RWPE1 (cell line): ENCODE results near the gene ING2.
"Not testable (repeated sequence)": the region's sequence is repeated elsewhere in the genome, so short reads cannot be mapped to it uniquely, and the experiment has no call there.

ENCODE experiments used
- CTCF ChIA-PET: fragments of 350-600 bp; sonication (Branson Sonifier 250); formaldehyde crosslinking; extraction: SDS; loops from one replicate; lab custom pipeline; 2021; lab: Yijun Ruan, JAX
- POLR2A ChIA-PET: fragments of 400-600 bp; formaldehyde crosslinking; extraction: SDS; loops from one replicate; lab custom pipeline; 2020; ENCODE audit warnings: antibody characterized with exemption; ENCODE audit not compliant: low non-redundant PET; lab: Yijun Ruan, JAX
- DNase-seq: peaks from one replicate; pipeline ENCODE4 v3.0.0; 2012; ENCODE audit warnings: low spot score
- H3K27ac ChIP-seq: fragments of 450-650 bp; 2 replicates; pipeline ENCODE4 v1.5.1; 2017
- TF ChIP-seq, protein P1 (sequence below): fragments of 450-650 bp; conservative IDR thresholded peaks from 2 replicates; pipeline ENCODE4 v1.5.1; 2017; ENCODE audit warnings: low read depth, mild to moderate bottlenecking

The ING2 gene

DNA sequence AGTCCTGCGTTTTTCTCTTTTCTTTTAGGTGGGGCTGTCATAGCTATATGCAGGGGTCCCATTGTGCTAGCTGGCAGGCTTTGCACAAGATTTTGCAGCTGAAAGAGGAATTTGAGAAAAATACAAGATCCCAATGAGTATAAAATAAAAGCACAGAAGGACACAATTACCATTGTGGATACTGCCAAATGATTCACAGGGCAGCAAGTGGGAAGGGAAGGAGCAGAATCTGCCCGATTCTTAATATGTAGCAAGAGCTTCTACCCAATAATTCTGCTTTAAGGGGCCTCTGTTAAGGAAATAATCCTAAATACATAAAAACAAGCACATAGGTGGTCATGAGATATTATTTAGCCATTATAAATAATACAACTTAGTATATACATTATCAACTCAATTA lies 25.9 kb upstream of the ING2 start:
- H3K27ac ChIP-seq: no peak overlapping the region
- TF ChIP-seq, protein P1, sequence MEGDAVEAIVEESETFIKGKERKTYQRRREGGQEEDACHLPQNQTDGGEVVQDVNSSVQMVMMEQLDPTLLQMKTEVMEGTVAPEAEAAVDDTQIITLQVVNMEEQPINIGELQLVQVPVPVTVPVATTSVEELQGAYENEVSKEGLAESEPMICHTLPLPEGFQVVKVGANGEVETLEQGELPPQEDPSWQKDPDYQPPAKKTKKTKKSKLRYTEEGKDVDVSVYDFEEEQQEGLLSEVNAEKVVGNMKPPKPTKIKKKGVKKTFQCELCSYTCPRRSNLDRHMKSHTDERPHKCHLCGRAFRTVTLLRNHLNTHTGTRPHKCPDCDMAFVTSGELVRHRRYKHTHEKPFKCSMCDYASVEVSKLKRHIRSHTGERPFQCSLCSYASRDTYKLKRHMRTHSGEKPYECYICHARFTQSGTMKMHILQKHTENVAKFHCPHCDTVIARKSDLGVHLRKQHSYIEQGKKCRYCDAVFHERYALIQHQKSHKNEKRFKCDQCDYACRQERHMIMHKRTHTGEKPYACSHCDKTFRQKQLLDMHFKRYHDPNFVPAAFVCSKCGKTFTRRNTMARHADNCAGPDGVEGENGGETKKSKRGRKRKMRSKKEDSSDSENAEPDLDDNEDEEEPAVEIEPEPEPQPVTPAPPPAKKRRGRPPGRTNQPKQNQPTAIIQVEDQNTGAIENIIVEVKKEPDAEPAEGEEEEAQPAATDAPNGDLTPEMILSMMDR: no peak
- ChIA-PET POLR2A (no interaction called here), CTCF (no interaction called here)
- no peak for DNase-seq

DNA sequence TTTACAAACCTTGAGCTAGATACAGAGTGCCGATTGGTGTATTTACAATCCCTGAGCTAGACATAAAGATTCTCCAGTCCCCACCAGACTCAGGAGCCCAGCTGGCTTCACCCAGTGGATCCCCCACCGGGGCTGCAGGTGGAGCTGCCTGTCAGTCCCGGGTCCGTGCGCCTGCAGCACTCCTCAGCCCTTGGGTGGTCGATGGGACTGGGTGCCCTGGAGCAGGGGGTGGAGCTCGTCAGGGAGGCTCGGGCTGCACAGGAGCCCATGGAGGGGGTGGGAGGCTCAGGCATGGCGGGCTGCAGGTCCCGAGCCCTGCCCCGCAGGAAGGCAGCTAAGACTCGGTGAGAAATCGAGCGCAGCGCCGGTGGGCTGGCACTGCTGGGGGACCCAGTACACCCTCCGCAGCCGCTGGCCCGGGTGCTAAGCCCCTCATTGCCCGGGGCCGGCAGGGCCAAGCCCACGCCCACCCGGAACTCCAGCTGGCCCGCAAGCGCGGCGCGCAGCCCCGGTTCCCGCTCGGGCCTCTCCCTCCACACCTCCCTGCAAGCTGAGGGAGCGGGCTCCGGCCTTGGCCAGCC lies 22.3 kb upstream of the ING2 start:
- DNase-seq, POLR2A ChIA-PET, H3K27ac ChIP-seq, CTCF ChIA-PET: not testable (repeated sequence)

DNA sequence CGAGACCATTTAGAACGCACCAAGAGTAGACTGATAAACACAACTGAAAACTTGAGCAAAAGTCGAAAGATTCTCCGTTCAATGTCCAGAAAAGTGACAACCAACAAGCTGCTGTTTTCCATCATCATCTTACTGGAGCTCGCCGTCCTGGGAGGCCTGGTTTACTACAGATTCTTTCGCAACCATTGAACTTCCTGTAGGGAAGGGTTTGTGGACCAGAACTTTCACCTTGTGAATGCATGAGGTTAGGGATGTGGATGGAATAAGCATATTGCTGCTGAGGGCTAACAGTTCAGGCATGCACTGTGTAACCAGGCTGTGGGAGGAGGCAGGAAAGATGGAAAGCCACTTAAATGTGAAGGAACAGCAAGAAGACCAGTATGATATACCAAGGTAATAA lies 20.9 kb upstream of the ING2 start:
- ChIA-PET POLR2A (no interaction called here), CTCF (no interaction called here)
- no peak for DNase-seq
- no peak overlapping the region for H3K27ac ChIP-seq
- TF ChIP-seq, protein P1: no peak

DNA sequence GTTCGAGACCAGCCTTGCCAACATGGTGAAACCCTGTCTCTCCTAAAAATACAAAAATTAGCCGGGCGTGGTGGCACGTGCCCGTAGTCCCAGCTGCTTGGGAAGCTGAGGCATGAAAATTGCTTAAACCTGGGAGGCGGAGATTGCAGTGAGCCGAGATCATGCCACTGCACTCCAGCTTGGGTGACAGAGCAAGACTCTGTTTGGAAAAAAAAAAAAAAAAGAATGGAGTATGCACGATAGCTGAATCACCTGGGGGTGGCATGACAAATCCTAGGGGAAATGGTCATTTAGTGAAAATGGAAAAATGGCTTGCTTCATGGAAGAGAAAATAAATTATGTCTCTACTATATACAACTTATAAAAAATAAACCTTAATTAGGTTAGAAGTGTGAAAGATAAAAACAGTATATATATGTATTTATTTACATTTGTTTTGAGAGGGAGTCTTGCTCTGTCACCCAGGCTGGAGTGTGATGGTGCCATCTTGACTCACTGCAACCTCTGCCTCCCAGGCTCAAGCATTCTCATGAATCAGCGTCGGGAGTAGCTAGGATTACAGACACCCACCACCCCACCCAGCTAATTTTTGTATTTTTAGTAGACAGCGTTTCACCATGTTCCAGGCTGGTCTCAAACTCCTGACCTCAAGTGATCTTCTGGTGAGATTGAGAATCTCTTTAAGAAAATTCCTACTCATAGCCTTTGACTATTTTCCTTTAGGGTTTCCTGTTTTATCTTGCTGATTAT lies 19.3 kb upstream of the ING2 start:
- no peak for DNase-seq
- POLR2A ChIA-PET: no interaction called here
- no peak overlapping the region for H3K27ac ChIP-seq
- TF ChIP-seq, protein P1: no peak
- CTCF ChIA-PET: interaction anchor here (0.6 to 0.7 kb wide), 3 partner anchors 18 to 1034 kb away, joined by 3 to 6 read pairs (median 3); no protein-coding TSS in a partner anchor

DNA sequence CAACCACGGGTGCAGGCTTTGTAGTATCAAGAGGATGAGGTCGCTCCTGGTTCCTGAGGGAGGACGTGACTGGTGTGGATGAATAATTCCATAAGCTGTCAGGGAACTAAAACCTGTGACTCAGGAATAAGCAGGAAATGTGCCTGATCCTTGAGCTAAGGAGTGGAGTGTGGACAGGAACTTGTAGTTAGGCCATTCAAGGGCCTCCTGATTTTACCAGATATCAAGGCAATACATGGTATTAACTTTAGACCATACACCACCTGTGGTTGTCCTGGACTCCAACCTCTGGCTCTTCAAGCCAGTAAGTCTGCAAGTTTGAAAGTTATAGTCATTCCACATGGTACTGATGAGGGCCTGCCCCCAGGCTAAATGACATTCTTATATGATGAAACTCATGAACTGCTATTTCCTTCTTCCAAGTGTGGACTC lies 12.1 kb upstream of the ING2 start:
- H3K27ac ChIP-seq: peak overlapping the region; percentile 63; the same call in 1 of the 2 replicates
- DNase-seq: peak; percentile 61
- ChIA-PET POLR2A (no interaction called here), CTCF (no interaction called here)
- TF ChIP-seq, protein P1: no peak

DNA sequence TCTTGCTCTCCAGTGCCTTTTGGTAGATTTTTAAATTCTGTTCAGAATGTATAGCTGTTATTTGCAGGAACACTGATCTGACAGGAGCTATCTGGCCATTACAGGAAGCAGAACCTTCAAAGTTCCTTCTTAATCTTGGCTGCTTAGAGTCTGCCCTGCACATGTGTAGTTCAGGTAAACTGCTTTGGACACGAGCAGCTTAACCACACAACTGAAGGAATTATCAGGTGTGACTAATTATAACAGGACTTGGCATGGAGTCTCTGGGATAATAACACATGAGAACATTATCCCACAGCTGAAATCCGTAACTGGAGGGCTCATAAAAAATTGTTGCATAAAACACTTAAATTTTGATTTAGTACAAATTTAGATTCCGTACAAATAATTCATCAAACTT lies 11.6 kb upstream of the ING2 start:
- CTCF ChIA-PET: interaction anchor here (0.6 kb wide), 1 partner anchor 1003 kb away, joined by 4 read pairs; no protein-coding TSS in a partner anchor
- TF ChIP-seq, protein P1: no peak
- H3K27ac ChIP-seq: no peak overlapping the region
- DNase-seq: peak; percentile 59
- POLR2A ChIA-PET: interaction anchor here (0.6 kb wide), 1 partner anchor 11 kb away, joined by 3 read pairs; no protein-coding TSS in a partner anchor

DNA sequence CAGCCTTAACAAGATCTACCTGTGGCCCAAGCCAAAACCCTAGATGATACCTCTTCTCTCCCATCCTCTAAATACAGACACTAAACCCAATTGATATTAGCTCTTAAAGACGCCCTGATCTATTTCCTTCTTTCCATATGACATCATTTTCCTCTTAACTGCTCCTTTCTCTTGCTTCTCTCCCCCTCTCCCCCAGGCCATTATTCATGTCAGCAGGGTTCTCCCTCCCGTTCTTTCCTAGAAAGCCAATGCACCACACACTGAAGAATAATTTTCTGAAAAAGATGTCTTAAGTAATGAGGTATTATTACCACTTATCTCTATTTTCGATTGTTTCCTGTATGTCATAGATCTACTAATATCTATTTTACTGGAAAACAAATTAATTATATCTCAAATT lies 9.7 kb upstream of the ING2 start:
- H3K27ac ChIP-seq: no peak overlapping the region
- DNase-seq: no peak
- POLR2A ChIA-PET: no interaction called here
- TF ChIP-seq, protein P1: no peak
- CTCF ChIA-PET: no interaction called here
